Activated CD4-positive, alpha-beta T cell treated with anti-CD3 and anti-CD28 coated beads, Interleukin-2, amount 50 U/mL, for 16 hours (primary cell): ENCODE measurements around the gene DOC2B.

Experiments used
- DNase-seq: peaks from one replicate; pipeline ENCODE4 v3.0.0-alpha.2; 2020

Gene DOC2B

GRCh38 chr17:187130-187529, 5.7 kb upstream of the DOC2B start:
- DNase-seq, result no peak

DNA sequence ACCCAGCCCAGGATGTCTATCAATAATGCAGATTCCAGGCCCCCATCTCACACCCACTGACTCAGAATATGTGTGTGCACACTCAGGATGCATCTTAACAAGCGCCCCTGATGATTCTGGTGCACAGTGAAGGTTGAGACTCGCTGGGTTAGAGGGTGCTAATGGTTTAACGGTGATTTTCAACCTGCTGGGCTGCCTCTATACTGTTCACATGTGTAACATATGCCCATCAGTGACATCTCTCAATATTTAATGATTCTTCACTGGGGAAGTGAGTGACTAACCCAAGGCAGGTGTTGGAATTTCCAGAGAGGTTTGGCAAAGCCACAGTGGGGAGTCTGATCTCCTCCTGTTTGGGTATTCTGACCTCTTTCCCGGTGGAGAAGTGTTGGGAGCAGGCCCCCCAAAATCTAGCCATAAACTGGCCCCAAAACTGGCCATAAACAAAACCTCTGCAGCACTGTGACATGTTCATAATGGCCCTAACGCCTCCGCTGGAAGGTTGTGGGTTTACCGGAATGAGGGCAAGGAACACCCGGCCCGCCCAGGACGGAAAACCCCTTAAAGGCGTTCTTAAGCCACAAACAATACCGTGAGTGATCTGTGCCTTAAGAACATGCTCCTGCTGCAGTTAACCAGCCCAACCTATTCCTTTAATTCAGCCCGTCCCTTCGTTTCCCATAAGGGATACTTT, 4.1 kb upstream of the DOC2B start:
- peak; percentile 35 for DNase-seq

- no peak for DNase-seq
These were observed 1.6 kb upstream of the DOC2B start for GRCh38 chr17:183021-183420.

DNA sequence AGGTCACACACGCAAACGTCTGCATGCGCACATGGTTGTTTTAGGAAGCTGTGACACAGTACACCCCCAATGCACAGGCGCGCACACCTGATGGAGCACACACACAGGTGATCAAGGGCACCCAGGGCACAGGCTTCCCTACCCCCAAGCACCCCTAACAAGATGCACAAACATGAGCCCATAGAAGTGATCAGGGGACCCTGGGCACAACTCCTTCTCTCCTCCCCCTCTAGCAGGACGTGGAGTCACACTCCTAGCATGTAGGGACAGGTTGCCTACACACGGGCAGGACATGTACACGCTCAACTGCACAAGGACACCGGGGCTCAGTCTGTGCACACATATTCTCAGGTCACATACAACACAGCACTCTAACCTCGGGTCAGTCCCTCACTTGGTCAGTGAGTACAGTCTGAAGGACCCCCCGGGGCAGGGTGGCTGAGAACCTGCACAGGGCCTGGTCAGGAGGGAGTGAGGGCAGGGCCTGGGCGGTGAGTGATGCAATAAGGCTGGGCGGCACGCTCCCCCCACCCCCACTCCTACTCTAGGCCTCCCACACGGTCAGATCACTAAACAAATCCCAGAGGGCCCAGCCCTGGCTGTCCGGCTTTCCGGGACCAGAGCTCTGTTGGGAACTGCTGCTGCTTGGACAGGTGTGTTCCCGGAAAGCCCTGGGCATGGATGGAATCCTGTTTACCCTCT, 751 bp upstream of the DOC2B start:
- no peak for DNase-seq

- no peak for DNase-seq
These were observed 837 bp downstream of the DOC2B start for GRCh38 chr17:180381-181244.

DNA sequence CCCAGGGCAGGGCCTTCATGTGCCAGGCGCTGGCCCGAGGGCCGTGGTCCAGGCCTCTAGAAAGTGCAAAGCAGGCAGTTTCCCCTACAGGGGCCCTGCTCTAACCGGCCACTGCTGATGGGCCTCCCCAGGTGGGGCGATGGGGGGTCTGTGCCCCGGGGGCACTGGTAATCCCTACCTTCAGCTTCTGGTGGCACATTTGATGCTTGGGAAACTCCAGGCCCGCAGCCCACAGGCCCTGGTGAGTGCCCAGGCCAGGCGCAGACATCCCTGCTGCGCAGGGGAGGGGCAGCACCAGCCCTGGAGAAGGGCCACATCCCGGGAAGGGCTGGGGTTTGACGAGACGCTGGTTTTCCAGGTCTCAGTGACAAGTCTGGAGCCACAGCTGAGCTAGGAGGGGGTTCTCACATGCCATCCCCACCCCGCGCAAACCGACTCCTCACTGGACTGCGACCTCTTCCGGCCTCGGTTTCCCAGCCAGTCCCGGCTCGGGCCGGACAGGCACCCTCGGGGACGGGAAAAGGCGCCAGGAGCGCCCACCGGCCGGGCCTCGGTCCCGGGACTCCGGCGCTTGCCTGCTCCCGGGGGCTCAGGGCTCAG, 1.6 kb downstream of the DOC2B start:
- DNase-seq, result no peak

GRCh38 chr17:179066-179432, 2.4 kb downstream of the DOC2B start:
- DNase-seq, result no peak

DNA sequence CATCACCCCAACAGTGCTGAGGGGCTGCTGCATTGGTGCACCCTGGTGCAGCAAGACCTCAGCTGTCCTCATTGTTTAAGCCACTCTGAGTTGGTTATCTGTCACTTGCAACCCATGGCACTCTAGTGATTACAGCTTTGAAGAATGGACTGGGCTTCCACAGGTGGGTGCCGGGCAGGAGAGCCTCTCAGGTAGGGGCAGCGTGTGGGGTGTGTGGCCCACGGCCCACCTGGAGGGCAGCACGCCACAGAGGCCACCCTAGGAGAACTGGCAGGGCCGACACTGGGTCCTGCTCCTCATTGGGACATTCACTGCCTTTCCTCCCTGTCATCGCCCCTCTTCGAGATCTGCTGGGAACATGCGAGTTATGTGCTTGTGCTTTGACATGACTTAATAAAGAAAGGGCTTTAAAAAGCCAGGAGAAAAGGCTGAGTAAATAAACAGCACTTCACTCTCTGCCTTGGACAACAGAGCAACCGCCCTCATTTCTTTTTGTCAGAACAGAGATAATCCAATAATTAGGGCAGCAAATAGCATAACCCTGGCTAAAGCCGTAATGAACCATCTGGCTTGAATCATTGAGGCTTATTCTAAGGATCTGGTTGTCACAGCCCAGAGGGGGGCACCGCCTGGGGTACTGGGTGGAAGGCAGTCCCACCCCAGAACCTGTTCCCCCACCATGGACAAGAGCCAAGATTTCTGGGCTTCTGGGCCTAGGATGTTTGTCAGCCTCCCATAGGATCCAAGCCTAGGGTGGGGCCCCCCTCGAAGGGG, 3.0 kb downstream of the DOC2B start:
- no peak for DNase-seq

DNA sequence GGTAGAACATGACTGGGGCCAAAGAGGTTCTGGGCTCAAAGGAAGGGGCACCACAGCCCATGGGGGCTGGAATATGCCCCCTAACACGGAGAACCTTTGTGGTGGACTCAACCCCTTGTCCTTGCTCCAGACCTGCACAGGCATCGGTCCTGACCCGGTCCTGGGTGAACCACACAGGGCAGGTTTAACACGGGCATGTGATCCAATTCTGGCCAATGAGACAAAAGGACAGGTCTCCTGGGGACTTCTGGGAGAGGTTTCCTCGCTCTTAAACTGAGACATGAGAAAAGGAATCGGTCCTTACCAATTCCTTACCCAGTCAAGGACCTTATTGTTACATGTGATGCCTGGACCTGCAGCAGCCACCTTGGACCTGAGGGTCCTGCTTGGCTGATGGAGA, 3.7 kb downstream of the DOC2B start:
- no peak for DNase-seq

DNA sequence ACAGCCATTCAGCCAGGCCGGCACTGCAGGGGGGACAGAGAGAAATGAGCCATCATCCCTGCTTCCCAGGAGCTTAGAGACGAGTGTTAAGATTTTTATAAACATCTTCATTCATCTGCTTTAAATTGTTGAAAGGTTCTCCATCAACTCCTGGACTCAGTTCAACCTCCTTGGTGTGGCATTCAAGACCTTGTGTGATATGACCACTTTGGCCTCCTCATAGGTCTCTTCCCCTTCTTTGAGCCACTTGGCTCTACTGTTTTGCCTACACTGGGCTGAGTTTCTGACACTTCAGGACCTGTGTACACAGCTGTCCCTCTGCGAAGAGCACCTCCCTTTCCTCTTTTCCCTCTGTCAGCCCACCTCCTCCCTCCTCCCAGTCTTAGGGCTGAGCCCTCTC, 4.3 kb downstream of the DOC2B start:
- no peak for DNase-seq

GRCh38 chr17:173166-173911, 8.1 kb downstream of the DOC2B start:
- DNase-seq, result no peak

DNA sequence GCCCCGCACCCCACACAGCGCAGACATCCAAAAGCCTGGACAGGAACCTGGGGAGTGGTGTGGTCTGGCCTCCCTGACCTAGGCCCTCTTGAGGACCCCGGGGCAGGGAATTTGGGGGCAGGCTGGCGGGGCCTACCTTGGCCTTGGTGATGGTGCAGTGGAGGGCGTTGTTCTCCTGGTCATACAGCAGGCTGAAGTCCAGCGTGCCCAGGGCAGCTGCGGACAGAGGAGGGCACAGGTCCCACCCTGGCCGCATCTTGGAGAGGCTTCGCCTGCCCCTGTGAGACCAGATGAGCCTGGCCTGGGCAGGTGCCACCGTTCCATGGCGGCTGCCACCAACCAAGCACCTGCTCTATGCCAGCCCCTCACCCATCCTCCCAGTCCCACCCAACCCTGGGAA, 9.0 kb downstream of the DOC2B start:
- DNase-seq, result no peak

- DNase-seq, result no peak
These were observed 9.6 kb downstream of the DOC2B start for GRCh38 chr17:171871-172270.

- DNase-seq, result no peak
These were observed 11.2 kb downstream of the DOC2B start for GRCh38 chr17:170130-170670.

DNA sequence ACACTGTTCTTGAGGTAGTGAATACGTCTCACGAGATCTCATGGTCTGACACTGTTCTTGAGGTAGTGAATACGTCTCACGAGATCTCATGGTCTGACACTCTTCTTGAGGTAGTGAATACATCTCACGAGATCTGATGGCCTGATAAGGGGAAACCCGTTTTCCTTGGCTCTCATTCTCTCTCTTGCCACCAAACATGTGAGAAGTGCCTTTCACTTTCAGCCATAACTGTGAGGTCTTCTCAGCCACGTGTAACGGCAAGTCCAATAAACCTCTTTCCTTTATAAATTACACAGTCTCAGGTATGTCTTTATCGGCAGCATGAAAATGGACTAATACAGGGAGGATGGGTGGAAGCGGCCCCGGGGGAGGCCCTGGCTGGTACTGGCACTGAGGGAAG, 12.8 kb downstream of the DOC2B start:
- DNase-seq, result peak; percentile 16

DNA sequence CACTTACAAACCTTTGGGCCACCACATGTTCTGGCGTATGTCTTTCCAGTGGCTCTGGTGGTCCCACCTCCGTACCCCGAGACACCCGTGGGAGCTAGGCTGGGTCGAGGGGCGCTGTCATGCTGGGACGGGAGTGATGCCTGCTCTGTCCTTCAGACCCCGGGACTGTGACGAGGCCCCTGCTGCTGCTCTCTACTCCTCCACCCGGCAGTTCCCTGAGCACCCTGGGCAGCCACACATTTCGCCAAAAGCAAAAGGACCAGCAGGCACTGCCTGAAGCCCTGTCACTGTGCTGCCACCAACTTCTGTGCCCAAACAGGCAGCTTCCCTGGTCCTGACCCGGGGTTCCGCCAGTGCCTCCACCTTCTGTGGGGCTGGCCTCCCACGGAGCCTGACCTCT, 15.5 kb downstream of the DOC2B start:
- DNase-seq, result no peak

- DNase-seq, result peak; percentile 8
These were observed 16.9 kb downstream of the DOC2B start for GRCh38 chr17:164303-165235.

GRCh38 chr17:163514-164098, 17.8 kb downstream of the DOC2B start:
- DNase-seq, result no peak

DNA sequence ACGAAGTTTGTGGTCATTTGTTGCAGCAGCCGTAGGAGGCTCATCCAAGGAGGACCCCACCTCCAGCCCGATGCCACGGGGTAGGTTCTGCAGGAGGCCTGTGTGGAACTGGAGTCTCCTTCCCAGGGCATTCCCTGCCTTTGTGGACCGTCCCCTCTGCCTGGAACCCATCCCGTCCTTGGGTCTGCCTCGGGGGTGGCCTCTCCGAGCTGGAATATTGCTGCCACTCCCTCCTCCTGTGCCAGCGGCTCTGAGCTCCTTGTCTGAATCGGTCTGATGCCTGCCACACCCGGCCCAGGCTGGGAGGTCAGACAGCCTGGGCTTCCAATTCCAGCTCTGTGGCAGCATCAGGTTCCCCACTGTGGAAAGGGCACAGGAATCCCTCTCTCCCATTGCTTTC, 18.8 kb downstream of the DOC2B start:
- no peak for DNase-seq

- DNase-seq, result no peak
These were observed 20.0 kb downstream of the DOC2B start for GRCh38 chr17:161481-161880.
